HEK293 (cell line): Measurements from ENCODE around the gene ZC3H10.

Source experiments
- EGR2 ChIP-seq: fragments of 450-650 bp; formaldehyde crosslinking; IDR thresholded peaks from 2 replicates; pipeline ENCODE4 v1.5.1; 2016; ENCODE audit warnings: low read depth, missing biosample characterization, missing genetic modification characterization
- PBX3 ChIP-seq: sonication (generic); formaldehyde crosslinking; IDR thresholded peaks from 2 replicates; pipeline ENCODE4 v1.8.1; 2022; ENCODE audit warnings: mild to moderate bottlenecking, moderate library complexity, missing genetic modification reagents
- YY1 ChIP-seq: fragments of 450-650 bp; formaldehyde crosslinking; IDR thresholded peaks from 2 replicates; pipeline ENCODE4 v1.5.1; 2018; ENCODE audit warnings: missing biosample characterization, missing genetic modification characterization
- ZNF449 ChIP-seq: fragments of 450-650 bp; formaldehyde crosslinking; IDR thresholded peaks from 2 replicates; pipeline ENCODE4 v1.5.1; 2017; ENCODE audit warnings: missing biosample characterization, mild to moderate bottlenecking, missing genetic modification characterization, moderate library complexity
- ZNF558 ChIP-seq: fragments of 450-650 bp; formaldehyde crosslinking; IDR thresholded peaks from 2 replicates; pipeline ENCODE4 v1.5.1; 2016; ENCODE audit warnings: missing biosample characterization, missing genetic modification characterization
- ZNF610 ChIP-seq: fragments of 450-650 bp; formaldehyde crosslinking; IDR thresholded peaks from 2 replicates; pipeline ENCODE4 v1.5.1; 2016; ENCODE audit warnings: missing biosample characterization, missing genetic modification characterization, borderline replicate concordance
- ZNF645 ChIP-seq: fragments of 450-650 bp; formaldehyde crosslinking; IDR thresholded peaks from 2 replicates; pipeline ENCODE4; 2016; ENCODE audit warnings: missing biosample characterization, missing genetic modification characterization
- ZNF658 ChIP-seq: fragments of 450-650 bp; formaldehyde crosslinking; IDR thresholded peaks from 2 replicates; pipeline ENCODE4; 2016; ENCODE audit warnings: missing biosample characterization, missing genetic modification characterization
- ZNF747 ChIP-seq: fragments of 450-650 bp; formaldehyde crosslinking; IDR thresholded peaks from 2 replicates; pipeline ENCODE4 v1.5.1; 2016; ENCODE audit warnings: missing biosample characterization, missing genetic modification characterization
- TF ChIP-seq, protein P1 (sequence below): fragments of 450-650 bp; formaldehyde crosslinking; IDR thresholded peaks from 2 replicates; pipeline ENCODE4 v1.5.1; 2016; ENCODE audit warnings: missing biosample characterization, missing genetic modification characterization

GRCh38 chr12:56102683-56103065 lies 15.4 kb upstream of the ZC3H10 start:
- TF ChIP-seq PBX3 (CRISPR knock-in tag), result no peak
- TF ChIP-seq, protein P1, sequence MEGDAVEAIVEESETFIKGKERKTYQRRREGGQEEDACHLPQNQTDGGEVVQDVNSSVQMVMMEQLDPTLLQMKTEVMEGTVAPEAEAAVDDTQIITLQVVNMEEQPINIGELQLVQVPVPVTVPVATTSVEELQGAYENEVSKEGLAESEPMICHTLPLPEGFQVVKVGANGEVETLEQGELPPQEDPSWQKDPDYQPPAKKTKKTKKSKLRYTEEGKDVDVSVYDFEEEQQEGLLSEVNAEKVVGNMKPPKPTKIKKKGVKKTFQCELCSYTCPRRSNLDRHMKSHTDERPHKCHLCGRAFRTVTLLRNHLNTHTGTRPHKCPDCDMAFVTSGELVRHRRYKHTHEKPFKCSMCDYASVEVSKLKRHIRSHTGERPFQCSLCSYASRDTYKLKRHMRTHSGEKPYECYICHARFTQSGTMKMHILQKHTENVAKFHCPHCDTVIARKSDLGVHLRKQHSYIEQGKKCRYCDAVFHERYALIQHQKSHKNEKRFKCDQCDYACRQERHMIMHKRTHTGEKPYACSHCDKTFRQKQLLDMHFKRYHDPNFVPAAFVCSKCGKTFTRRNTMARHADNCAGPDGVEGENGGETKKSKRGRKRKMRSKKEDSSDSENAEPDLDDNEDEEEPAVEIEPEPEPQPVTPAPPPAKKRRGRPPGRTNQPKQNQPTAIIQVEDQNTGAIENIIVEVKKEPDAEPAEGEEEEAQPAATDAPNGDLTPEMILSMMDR (tag by site-specific recombination), result no peak
- no peak for TF ChIP-seq ZNF658 (tag by site-specific recombination)
- no peak for TF ChIP-seq ZNF610
- TF ChIP-seq EGR2 (tag by site-specific recombination), result no peak
- no peak for TF ChIP-seq ZNF558 (tag by site-specific recombination)
- TF ChIP-seq ZNF645, result no peak
- no peak for TF ChIP-seq ZNF449
- no peak for TF ChIP-seq YY1 (tag by site-specific recombination)
- no peak for TF ChIP-seq ZNF747
